ENCODE measurements around the gene STARD5. TPM values are rescaled to one million over a fixed set of nuclear protein-coding genes. Genes with fewer than 3 reads are reported as not detected.

STARD5 gene
- total RNA-seq, 2 donors from 2014 or later, result 7.3 to 14.9 TPM

GRCh38 chr15:81288040-81288439 is 35.9 kb downstream of the STARD5 start:
- TF ChIP-seq CTCF (IDR thresholded peaks at IDR 0.05), result no peak
- Histone ChIP-seq H3K36me3 (no peaks in the 10 kb centered on the region), H3K4me3 (no peak overlapping the region), H3K27me3 (replicated peaks; ENCODE audit: insufficient read depth) (no peaks in the 10 kb centered on the region), H3K4me1 (ENCODE audit: control insufficient read depth in 1 of 2, low read depth in 2 of 2) (no peaks in the 10 kb centered on the region), H3K9me3 (no peaks in the 10 kb centered on the region), H3K27ac (no peak overlapping the region)
- ATAC-seq (ENCODE audit: insufficient number of reproducible peaks, low FRiP score, low read depth) (no peak), DNase-seq (ENCODE audit: low spot score) (no peak)

GRCh38 chr15:81286621-81287121 is 37.3 kb downstream of the STARD5 start:
- TF ChIP-seq CTCF (IDR thresholded peaks at IDR 0.05), result no peak
- DNase-seq (ENCODE audit: low spot score) (no peak), ATAC-seq (ENCODE audit: insufficient number of reproducible peaks, low FRiP score, low read depth) (no peak)
- H3K9me3 ChIP-seq, result no peaks in the 10 kb centered on the region
- H3K4me3 ChIP-seq, result no peak overlapping the region
- no peaks in the 10 kb centered on the region for H3K4me1 ChIP-seq (ENCODE audit: control insufficient read depth in 1 of 2, low read depth in 2 of 2)
- H3K27ac ChIP-seq, result no peak overlapping the region
- H3K36me3 ChIP-seq, result no peaks in the 10 kb centered on the region
- no peaks in the 10 kb centered on the region for H3K27me3 ChIP-seq (replicated peaks; ENCODE audit: insufficient read depth)

GRCh38 chr15:81285461-81285860 is 38.5 kb downstream of the STARD5 start:
- Histone ChIP-seq H3K27me3 (replicated peaks; ENCODE audit: insufficient read depth) (no peaks in the 10 kb centered on the region), H3K36me3 (no peaks in the 10 kb centered on the region), H3K27ac (no peak overlapping the region), H3K9me3 (no peaks in the 10 kb centered on the region), H3K4me1 (ENCODE audit: control insufficient read depth in 1 of 2, low read depth in 2 of 2) (no peaks in the 10 kb centered on the region), H3K4me3 (no peak overlapping the region)
- no peak for ATAC-seq (ENCODE audit: insufficient number of reproducible peaks, low FRiP score, low read depth)
- no peak for TF ChIP-seq CTCF (IDR thresholded peaks at IDR 0.05)
- no peak for DNase-seq (ENCODE audit: low spot score)

GRCh38 chr15:81284256-81285031 is 39.5 kb downstream of the STARD5 start:
- H3K4me1 ChIP-seq (ENCODE audit: control insufficient read depth in 1 of 2, low read depth in 2 of 2), result no peaks in the 10 kb centered on the region
- no peak for TF ChIP-seq CTCF (IDR thresholded peaks at IDR 0.05)
- no peaks in the 10 kb centered on the region for H3K27me3 ChIP-seq (replicated peaks; ENCODE audit: insufficient read depth)
- H3K4me3 ChIP-seq, result no peak overlapping the region
- ATAC-seq (ENCODE audit: insufficient number of reproducible peaks, low FRiP score, low read depth) (no peak), DNase-seq (ENCODE audit: low spot score) (no peak)
- no peak overlapping the region for H3K27ac ChIP-seq
- H3K9me3 ChIP-seq, result no peaks in the 10 kb centered on the region
- H3K36me3 ChIP-seq, result no peaks in the 10 kb centered on the region

GRCh38 chr15:81282911-81283310 is 41.0 kb downstream of the STARD5 start:
- no peaks in the 10 kb centered on the region for H3K4me1 ChIP-seq (ENCODE audit: control insufficient read depth in 1 of 2, low read depth in 2 of 2)
- H3K9me3 ChIP-seq, result no peaks in the 10 kb centered on the region
- H3K4me3 ChIP-seq, result no peak overlapping the region
- H3K36me3 ChIP-seq, result no peaks in the 10 kb centered on the region
- no peaks in the 10 kb centered on the region for H3K27me3 ChIP-seq (replicated peaks; ENCODE audit: insufficient read depth)
- DNase-seq (ENCODE audit: low spot score) (no peak), ATAC-seq (ENCODE audit: insufficient number of reproducible peaks, low FRiP score, low read depth) (no peak)
- no peak overlapping the region for H3K27ac ChIP-seq
- TF ChIP-seq CTCF (IDR thresholded peaks at IDR 0.05), result no peak

Data from thoracic aorta (tissue), 2 donors.